Limb (tissue), 2 donors: ENCODE results near the gene TMEM143.
"Not testable (repeated sequence)": the region's sequence is repeated elsewhere in the genome, so short reads cannot be mapped to it uniquely, and the experiment has no call there.

Experiments
- DNase-seq, 2 donors: peaks; one replicate each; pipeline ENCODE4 v3.0.0-alpha.2; 2016; ENCODE audit errors: extremely low spot score in 2 of 2

The TMEM143 gene

DNA sequence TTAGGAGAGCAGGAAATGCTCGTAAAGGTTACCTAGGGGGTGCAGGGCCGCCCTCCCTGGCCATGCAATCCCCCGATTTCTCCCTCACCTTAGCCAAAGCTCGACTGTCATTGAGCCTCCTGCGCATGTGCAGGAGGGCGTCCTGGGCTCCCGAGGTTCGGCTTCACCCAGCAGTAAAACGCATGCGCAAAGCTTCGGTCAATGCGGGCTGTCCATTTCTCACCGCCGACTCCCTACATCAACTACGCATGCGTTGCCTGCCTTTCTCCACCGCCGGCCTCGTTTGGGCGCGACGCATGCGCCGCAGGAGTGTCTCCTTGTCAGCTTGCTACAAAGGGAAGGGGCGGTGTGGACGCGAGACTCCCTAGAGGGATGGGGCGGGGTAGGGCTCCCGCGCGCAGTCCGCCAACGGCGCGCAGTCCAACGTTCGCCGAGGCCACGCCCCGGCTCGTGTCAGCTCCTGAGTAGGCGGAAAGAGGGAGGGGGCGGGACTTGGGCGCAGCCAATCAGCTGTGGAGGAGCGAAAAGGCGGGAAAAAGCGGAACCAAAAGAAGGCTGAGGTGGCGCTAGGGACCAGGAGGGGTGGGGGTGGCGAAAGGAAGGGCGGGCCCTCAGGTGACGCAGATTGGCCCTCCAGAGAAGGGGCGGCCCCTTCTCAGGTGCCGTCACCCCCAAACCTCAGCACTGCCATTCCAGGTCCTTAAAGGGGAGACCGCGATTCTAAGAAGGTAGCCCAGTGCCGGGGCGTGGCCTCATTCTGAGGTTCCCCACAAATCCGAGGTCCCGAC is at the start of gene TMEM143, which contains the start of gene SYNGR4:
TMEM143 (minus strand) TSS at position 131 of the 788 bp plus-strand sequence; CDS start at position 111, 20 bp downstream.
SYNGR4 (plus strand) TSS at position 558 of the 788 bp plus-strand sequence. CDS start 1,476 bp downstream, outside the sequence.
- DNase-seq = peak; percentile 99 to 100

GRCh38 chr19:48405850-48406249 is 42.1 kb upstream of the TMEM143 start:
- no peak for DNase-seq

- no peak for DNase-seq
Measured at GRCh38 chr19:48405010-48405659, 41.4 kb upstream of the TMEM143 start.

DNA sequence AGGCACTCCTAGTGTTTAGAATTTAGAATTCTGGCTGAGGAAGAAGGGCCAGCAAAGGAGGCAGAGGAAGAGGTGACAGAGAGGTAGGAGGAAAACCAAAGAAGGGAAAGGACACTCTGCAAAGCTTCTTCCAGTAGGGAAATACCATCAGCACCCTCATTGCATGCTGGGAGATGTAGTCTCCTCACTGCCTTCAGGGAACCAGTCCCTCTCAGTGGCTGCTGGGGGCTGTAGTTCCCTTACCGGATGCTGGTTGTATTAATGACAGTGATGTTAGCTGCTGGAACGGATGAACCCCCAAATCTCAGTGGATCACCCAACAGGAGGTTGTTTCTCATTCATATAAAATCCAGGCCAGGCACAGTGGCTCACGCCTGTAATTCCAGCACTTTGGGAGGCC is 39.9 kb upstream of the TMEM143 start:
- DNase-seq = peak in 1 of 2 donors; percentile 62

DNA sequence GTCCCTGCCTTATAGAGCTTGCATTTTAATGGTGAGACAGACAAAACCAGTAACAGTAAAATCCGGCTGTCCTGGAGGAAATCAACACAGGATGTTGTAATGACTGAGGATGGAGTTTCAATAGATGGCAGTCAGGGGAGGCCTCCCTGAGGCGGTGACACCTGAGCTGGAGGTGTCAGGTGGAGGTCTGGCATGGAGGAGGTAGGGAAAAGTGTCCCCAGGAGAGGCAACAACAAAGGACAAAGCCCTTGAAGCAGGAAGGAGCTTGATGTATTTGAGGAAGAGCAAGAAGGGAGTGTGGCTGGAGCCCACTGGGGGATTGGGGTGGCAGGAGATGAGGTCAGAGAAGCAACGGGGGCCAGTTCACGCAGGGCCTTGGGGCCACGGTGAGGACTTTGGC is 37.5 kb upstream of the TMEM143 start:
- DNase-seq = no peak

DNA sequence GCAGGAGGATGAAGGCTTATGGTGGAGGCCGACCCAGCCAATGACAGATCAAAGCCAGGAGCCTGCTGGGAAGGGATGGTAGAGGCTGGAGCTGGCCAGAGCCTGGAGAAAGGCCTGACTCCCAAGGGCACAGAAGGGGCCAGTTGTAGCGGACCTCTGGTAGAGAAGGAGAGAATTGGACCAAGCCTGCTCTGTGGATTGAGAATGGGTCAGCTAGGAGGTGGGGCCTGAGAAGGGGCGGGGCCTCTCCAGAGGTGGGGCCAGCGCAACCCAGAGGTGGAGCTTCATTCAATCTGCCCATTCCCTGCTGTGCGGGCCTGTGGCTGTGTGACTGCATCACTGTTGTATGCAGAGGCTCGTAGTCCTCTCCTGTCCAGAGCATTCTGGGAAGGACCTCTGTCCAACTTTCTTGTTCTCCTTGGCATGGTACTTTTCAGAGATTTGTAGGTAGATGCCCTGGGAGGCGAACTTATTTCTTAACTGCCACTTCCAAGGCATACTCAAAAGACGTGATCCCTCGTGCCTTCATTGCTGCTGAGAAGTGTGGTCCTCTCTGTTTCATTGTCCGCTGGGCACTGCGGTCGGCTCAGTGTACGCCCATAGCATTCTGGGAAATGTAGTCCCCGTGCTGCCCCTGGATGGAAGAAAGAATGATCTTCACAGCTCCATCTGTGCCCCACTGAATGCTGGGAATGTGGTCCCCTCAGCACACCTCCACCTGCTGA is 36.4 kb upstream of the TMEM143 start:
- peak in 1 of 2 donors; percentile 49 for DNase-seq

DNA sequence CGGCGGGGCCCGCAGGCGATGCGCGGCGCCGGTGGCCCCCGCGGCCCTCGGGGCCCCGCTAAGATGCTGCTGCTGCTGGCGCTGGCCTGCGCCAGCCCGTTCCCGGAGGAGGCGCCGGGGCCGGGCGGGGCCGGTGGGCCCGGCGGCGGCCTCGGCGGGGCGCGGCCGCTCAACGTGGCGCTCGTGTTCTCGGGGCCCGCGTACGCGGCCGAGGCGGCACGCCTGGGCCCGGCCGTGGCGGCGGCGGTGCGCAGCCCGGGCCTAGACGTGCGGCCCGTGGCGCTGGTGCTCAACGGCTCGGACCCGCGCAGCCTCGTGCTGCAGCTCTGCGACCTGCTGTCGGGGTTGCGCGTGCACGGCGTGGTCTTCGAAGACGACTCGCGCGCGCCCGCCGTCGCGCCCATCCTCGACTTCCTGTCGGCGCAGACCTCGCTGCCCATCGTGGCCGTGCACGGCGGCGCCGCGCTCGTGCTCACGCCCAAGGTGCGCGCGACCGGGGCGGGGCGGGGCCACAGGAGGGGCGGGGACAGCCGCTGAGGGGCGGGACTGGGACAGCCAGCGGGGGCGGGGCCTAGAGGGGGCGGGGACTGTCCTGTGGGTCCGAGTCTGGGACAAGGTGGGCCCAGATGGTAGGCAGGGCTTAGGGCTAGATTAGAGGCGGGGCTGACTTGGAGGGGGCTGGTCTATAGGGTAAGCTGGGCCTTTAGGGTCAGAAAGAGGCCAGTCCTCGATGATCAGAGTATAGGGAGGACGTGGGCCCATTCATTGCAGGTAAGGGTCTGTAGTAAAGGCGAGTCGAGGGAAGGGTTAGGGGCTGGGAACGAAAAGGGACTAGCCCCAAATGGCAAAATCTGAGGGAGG is 34.9 kb upstream of the TMEM143 start:
- peak; percentile 65 to 89 for DNase-seq

- no peak for DNase-seq
Measured at GRCh38 chr19:48398102-48398374, 34.3 kb upstream of the TMEM143 start.

GRCh38 chr19:48397263-48398101 is 33.7 kb upstream of the TMEM143 start:
- DNase-seq = no peak

GRCh38 chr19:48396824-48397176 is 33.1 kb upstream of the TMEM143 start:
- DNase-seq = peak in 1 of 2 donors; percentile 53

DNA sequence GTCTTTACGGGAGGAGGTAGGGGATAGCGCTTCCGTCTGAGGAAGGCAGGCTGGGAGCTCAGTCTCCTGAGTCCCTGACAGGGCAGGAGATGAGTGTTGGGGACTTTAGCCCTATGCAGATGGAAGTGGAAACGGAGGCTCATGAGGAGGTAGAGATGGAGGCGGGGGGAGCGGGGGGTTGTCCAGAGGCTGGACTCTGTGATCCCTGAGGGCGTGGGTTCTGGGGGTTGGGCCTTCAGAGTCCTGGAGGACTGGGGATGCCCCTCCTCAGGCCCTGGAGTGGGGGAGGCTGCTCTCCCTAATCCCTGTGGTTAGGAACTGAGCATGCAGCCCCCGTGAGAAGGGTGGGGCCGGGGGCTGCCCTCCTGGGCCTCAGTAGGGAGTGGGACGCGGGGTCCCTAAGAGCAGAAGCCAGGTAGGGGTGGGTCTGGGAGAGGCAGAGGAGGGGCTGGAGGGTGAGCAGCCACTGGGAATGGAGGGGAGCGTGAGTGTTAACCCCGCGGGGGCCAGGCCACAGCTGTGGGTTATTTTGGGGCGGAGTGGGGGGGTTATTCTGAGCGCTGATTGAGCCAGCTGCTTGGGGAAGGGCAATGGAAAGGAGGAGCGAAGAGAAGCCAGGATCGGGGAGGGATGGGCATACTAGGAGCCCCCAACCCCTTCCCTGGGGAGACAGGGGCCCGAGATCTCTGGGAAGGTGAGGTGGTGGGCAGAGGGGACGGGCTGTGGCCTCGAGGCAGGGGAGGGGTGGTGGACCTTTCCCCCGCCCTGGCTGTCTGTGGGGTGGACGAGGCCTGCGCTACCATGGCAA is 32.5 kb upstream of the TMEM143 start:
- peak in 1 of 2 donors; percentile 66 for DNase-seq

DNA sequence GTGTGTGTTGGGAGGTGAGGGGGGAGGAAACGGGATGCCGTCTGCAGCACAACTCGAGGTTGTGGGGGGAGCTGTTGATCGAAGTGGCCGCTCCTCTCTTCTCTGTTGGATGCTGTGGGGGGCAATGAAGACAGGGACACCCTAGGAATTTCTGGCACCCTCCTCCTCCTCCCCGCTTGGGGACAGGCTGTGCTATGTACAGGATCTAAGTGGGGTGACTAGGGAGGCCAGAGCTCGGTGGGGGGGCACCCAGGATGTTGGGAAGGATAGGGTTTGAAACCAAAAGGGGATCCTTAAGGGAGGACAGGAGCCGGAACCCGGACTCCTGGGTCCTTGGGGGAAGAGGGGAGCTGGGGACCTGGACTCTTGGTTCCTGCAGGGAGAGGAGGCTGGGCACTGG is 31.8 kb upstream of the TMEM143 start:
- DNase-seq = no peak

- DNase-seq = no peak
Measured at GRCh38 chr19:48395170-48395455, 31.4 kb upstream of the TMEM143 start.

DNA sequence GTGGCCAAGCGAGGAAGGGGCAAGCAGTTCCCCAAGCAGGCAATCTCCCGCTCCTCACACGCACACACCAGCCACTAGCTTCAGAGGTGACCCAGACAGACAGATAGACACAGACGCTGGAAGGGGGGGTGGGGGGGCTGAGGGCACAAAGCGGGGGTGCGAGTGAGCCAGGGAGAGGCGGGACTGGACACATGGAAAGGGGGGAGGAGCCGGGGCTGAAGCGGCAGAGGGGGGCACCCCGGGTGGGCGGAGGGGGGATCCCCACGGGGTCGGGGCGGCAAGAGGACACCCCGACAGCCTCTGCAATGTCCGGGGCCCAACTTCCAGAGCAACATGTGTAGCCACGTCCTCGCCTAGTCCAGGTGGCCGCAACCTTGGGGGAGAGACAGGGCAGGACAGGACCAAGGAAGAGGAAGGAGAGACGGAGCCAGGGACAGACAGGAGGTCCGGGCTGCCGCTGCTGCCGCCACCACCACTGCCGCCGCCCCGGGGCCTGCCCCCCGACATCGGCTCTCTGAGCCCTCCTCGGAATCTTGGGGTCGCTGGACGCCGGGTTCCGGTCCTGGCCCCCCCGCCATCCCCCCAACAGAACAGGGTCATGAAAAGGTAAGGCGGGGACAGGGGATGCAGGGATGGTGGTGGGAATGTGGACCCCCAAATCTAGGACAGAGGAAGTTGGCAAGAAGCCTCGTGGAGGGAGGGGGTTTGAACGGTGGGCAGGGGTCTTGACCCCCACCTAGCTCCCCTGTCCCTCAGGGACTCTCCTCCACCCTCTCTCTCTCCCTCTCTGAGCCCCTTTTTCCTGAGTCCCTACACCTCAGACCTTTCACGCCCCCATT is 30.8 kb upstream of the TMEM143 start:
- peak in 1 of 2 donors; percentile 65 for DNase-seq

- peak in 1 of 2 donors; percentile 78 for DNase-seq
Measured at GRCh38 chr19:48393559-48394330, 30.0 kb upstream of the TMEM143 start, which contains the start of gene GRIN2D. GRIN2D (plus strand) TSS chr19:48393668; CDS start chr19:48398393, 4,725 bp downstream.

GRCh38 chr19:48392860-48393558 is 29.3 kb upstream of the TMEM143 start:
- DNase-seq = no peak

DNA sequence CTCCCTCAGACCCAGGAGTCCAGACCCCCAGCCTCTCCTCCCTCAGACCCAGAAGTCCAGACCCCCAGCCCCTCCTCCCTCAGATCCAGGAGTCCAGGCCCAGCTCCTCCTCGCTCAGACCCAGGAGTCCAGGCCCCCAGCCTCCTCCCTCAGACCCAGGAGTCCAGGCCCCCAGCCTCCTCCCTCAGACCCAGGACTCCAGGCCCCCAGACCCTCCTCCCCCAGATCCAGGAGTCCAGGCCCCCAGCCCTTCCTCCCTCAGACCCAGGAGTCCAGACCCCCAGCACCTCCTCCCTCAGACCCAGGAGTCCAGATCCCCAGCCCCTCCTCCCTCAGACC is 28.2 kb upstream of the TMEM143 start:
- DNase-seq = not testable (repeated sequence)
